ENCODE measurements around the gene CPN2. TPM values are rescaled to one million over a fixed set of nuclear protein-coding genes. Genes with fewer than 3 reads are reported as not detected.

Gene CPN2
- polyA plus RNA-seq, 2 of the 4 experiments (the other 2 are of a cell fraction) = not detected

DNA sequence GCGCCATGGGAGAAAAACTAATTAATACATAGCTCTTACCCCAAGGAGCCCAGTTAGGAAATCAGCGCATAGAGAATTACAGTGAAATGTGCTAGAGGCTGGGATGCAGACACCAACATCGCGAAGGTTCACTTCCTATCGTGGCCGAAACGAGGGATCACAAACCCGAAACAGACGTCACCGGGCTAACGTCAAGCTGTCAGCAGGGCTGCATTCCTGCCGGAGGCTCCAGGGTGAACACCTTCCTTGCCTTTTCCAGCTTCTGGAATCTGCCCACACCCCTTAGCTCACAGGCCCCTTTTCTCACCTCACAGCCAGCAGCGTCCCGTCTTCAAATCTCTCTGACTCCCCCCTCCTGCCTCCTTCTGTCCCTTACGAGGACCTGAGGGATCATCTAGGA, 34.9 kb upstream of the CPN2 start:
- Histone ChIP-seq H3K4me3 (no peak overlapping the region), H3K4me1 (peaks cover 7% of the 10 kb centered on the region; the same call in 1 of the 3 replicates), H3K27ac (no peak overlapping the region), H3K9me3 (peaks cover 8% of the 10 kb centered on the region; the same call in 1 of the 3 replicates), H3K4me2 (no peak overlapping the region)
- TF ChIP-seq ZSCAN20 (CRISPR knock-in tag; IDR thresholded peaks at IDR 0.05) (no peak), GATA3 (IDR thresholded peaks at IDR 0.05; ENCODE audit: borderline replicate concordance) (no peak), RCOR1 (IDR thresholded peaks at IDR 0.05; ENCODE audit: low read depth, low read length) (no peak), TP53 (CRISPR knock-in tag; IDR thresholded peaks at IDR 0.05) (no peak), CHD2 (IDR thresholded peaks at IDR 0.05; ENCODE audit: low read length, partially characterized antibody) (no peak), ZC3H11A (IDR thresholded peaks at IDR 0.05) (no peak), MAZ (IDR thresholded peaks at IDR 0.05; ENCODE audit: borderline replicate concordance, low read depth, low read length) (no peak), KDM5A (IDR thresholded peaks at IDR 0.05) (no peak), EP300 (IDR thresholded peaks at IDR 0.05) (no peak), FOSB (CRISPR knock-in tag; IDR thresholded peaks at IDR 0.05) (no peak), ZFP36 (IDR thresholded peaks at IDR 0.05; ENCODE audit: borderline replicate concordance, partially characterized antibody) (no peak), FOXS1 (CRISPR knock-in tag; IDR thresholded peaks at IDR 0.05) (no peak), CBX8 (IDR thresholded peaks at IDR 0.05) (no peak)
- TF ChIP-seq, protein P1, sequence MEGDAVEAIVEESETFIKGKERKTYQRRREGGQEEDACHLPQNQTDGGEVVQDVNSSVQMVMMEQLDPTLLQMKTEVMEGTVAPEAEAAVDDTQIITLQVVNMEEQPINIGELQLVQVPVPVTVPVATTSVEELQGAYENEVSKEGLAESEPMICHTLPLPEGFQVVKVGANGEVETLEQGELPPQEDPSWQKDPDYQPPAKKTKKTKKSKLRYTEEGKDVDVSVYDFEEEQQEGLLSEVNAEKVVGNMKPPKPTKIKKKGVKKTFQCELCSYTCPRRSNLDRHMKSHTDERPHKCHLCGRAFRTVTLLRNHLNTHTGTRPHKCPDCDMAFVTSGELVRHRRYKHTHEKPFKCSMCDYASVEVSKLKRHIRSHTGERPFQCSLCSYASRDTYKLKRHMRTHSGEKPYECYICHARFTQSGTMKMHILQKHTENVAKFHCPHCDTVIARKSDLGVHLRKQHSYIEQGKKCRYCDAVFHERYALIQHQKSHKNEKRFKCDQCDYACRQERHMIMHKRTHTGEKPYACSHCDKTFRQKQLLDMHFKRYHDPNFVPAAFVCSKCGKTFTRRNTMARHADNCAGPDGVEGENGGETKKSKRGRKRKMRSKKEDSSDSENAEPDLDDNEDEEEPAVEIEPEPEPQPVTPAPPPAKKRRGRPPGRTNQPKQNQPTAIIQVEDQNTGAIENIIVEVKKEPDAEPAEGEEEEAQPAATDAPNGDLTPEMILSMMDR (IDR thresholded peaks at IDR 0.05) = no peak
- TF ChIP-seq, protein P2, sequence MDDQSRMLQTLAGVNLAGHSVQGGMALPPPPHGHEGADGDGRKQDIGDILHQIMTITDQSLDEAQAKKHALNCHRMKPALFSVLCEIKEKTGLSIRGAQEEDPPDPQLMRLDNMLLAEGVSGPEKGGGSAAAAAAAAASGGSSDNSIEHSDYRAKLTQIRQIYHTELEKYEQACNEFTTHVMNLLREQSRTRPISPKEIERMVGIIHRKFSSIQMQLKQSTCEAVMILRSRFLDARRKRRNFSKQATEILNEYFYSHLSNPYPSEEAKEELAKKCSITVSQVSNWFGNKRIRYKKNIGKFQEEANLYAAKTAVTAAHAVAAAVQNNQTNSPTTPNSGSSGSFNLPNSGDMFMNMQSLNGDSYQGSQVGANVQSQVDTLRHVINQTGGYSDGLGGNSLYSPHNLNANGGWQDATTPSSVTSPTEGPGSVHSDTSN (IDR thresholded peaks at IDR 0.05) = no peak
- TF ChIP-seq, protein P3, sequence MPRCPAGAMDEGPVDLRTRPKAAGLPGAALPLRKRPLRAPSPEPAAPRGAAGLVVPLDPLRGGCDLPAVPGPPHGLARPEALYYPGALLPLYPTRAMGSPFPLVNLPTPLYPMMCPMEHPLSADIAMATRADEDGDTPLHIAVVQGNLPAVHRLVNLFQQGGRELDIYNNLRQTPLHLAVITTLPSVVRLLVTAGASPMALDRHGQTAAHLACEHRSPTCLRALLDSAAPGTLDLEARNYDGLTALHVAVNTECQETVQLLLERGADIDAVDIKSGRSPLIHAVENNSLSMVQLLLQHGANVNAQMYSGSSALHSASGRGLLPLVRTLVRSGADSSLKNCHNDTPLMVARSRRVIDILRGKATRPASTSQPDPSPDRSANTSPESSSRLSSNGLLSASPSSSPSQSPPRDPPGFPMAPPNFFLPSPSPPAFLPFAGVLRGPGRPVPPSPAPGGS (IDR thresholded peaks at IDR 0.05) = no peak
- TF ChIP-seq, protein P4, sequence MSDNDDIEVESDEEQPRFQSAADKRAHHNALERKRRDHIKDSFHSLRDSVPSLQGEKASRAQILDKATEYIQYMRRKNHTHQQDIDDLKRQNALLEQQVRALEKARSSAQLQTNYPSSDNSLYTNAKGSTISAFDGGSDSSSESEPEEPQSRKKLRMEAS (IDR thresholded peaks at IDR 0.05) = no peak
- FAIRE-seq (no peak), DNase-seq (ENCODE audit: low read depth in 1 of 2, low spot score in 1 of 2) (no peak), ATAC-seq (no peak)
- POLR2A ChIA-PET = no interaction called here
- 92% methylated on average over 15 of the region's 15 CpGs for WGBS (ENCODE audit: missing lambda C conversion rate)
- CTCF ChIA-PET = interaction anchor here (0.9 kb wide), 1 partner anchor 42 kb away, joined by 4 read pairs; no protein-coding TSS in a partner anchor

DNA sequence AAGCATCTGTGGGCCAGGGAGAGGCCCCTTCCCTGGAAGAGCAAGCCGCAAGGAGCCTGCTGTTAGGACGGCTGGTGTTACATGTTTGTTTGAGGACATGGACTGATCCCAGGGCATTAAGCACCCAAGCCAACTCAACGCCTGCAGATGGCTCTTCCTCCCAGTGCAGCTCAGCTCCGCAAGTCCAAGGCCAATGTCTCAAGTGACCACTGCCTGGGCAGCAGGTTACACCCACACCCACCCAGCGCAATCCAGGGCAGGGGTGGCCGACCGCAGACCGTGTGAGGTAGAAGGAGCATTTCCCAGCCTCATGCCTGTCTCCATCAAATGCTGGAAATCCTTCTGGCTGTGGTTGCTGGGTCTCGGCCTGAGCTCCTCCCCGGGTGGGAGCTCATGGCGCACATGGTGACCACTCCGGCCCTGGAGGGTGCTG, 33.5 kb upstream of the CPN2 start:
- Histone ChIP-seq H3K27ac (no peak overlapping the region), H3K4me1 (peaks cover 7% of the 10 kb centered on the region; the same call in 1 of the 3 replicates), H3K9me3 (no peaks in the 10 kb centered on the region), H3K4me3 (no peak overlapping the region), H3K4me2 (no peak overlapping the region)
- ATAC-seq (no peak), FAIRE-seq (no peak), DNase-seq (ENCODE audit: low read depth in 1 of 2, low spot score in 1 of 2) (no peak)
- ChIA-PET POLR2A (no interaction called here), CTCF (no interaction called here)
- TF ChIP-seq POLR2AphosphoS2 (conservative IDR thresholded peaks at IDR 0.05; ENCODE audit: low read length) (no peak), MAZ (IDR thresholded peaks at IDR 0.05; ENCODE audit: borderline replicate concordance, low read depth, low read length) (no peak), ZFP36 (IDR thresholded peaks at IDR 0.05; ENCODE audit: borderline replicate concordance, partially characterized antibody) (no peak), TP53 (CRISPR knock-in tag; IDR thresholded peaks at IDR 0.05) (no peak), TFCP2L1 (CRISPR knock-in tag; IDR thresholded peaks at IDR 0.05) (no peak), KDM5A (IDR thresholded peaks at IDR 0.05) (no peak), NPAS2 (CRISPR knock-in tag; IDR thresholded peaks at IDR 0.05; ENCODE audit: borderline replicate concordance) (no peak), ZSCAN20 (CRISPR knock-in tag; IDR thresholded peaks at IDR 0.05) (no peak), RAD21 (conservative IDR thresholded peaks at IDR 0.05 in 1 of 2, IDR thresholded peaks at IDR 0.05 in 1 of 2) (no peak), NR3C1 (IDR thresholded peaks at IDR 0.05) (no peak), FOXS1 (CRISPR knock-in tag; IDR thresholded peaks at IDR 0.05) (no peak), EP300 (IDR thresholded peaks at IDR 0.05) (no peak)
- TF ChIP-seq, protein P5, sequence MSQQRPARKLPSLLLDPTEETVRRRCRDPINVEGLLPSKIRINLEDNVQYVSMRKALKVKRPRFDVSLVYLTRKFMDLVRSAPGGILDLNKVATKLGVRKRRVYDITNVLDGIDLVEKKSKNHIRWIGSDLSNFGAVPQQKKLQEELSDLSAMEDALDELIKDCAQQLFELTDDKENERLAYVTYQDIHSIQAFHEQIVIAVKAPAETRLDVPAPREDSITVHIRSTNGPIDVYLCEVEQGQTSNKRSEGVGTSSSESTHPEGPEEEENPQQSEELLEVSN (IDR thresholded peaks at IDR 0.05; ENCODE audit: borderline replicate concordance, low read depth) = no peak
- TF ChIP-seq, protein P6, sequence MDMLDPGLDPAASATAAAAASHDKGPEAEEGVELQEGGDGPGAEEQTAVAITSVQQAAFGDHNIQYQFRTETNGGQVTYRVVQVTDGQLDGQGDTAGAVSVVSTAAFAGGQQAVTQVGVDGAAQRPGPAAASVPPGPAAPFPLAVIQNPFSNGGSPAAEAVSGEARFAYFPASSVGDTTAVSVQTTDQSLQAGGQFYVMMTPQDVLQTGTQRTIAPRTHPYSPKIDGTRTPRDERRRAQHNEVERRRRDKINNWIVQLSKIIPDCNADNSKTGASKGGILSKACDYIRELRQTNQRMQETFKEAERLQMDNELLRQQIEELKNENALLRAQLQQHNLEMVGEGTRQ (IDR thresholded peaks at IDR 0.05) = no peak
- 83% methylated on average over 6 of the region's 12 CpGs for WGBS (ENCODE audit: missing lambda C conversion rate)
